Measurements from ENCODE around the gene CYP19A1. TPM values are rescaled to one million over a fixed set of nuclear protein-coding genes. Genes with fewer than 3 reads are reported as not detected.
"Not testable (repeated sequence)": the region's sequence is repeated elsewhere in the genome, so short reads cannot be mapped to it uniquely, and the experiment has no call there.

CYP19A1 gene
- total RNA-seq, 1 experiment from 2014 or later: 2.8 TPM

GRCh38 chr15:51212239-51212638, 126.2 kb downstream of the CYP19A1 start:
- no peak for DNase-seq (ENCODE audit: low read depth)

- DNase-seq (ENCODE audit: low read depth): no peak
These were observed 133.1 kb downstream of the CYP19A1 start for GRCh38 chr15:51205050-51205975.

- DNase-seq (ENCODE audit: low read depth): no peak
These were observed 134.6 kb downstream of the CYP19A1 start for GRCh38 chr15:51203797-51204196.

GRCh38 chr15:51202783-51203182, 135.6 kb downstream of the CYP19A1 start:
- no peak for DNase-seq (ENCODE audit: low read depth)

- no peak for DNase-seq (ENCODE audit: low read depth)
These were observed 136.8 kb downstream of the CYP19A1 start for GRCh38 chr15:51201581-51201980.

- DNase-seq (ENCODE audit: low read depth): no peak
These were observed 137.6 kb downstream of the CYP19A1 start for GRCh38 chr15:51200792-51201191.

GRCh38 chr15:51199541-51199940, 138.9 kb downstream of the CYP19A1 start:
- no peak for DNase-seq (ENCODE audit: low read depth)

GRCh38 chr15:51198701-51199232, 139.6 kb downstream of the CYP19A1 start:
- DNase-seq (ENCODE audit: low read depth): no peak

- DNase-seq (ENCODE audit: low read depth): no peak
These were observed 142.9 kb downstream of the CYP19A1 start for GRCh38 chr15:51195459-51195858.

GRCh38 chr15:51193979-51194378, 144.4 kb downstream of the CYP19A1 start:
- no peak for DNase-seq (ENCODE audit: low read depth)

GRCh38 chr15:51193526-51193925, 144.9 kb downstream of the CYP19A1 start:
- DNase-seq (ENCODE audit: low read depth): no peak

- peak; percentile 93 for DNase-seq (ENCODE audit: low read depth)
These were observed 145.7 kb downstream of the CYP19A1 start for GRCh38 chr15:51192521-51193280.

- DNase-seq (ENCODE audit: low read depth): no peak
These were observed 146.6 kb downstream of the CYP19A1 start for GRCh38 chr15:51191766-51192165.

GRCh38 chr15:51191072-51191670, 147.2 kb downstream of the CYP19A1 start:
- no peak for DNase-seq (ENCODE audit: low read depth)

GRCh38 chr15:51190424-51191068, 147.8 kb downstream of the CYP19A1 start:
- no peak for DNase-seq (ENCODE audit: low read depth)

- no peak for DNase-seq (ENCODE audit: low read depth)
These were observed 148.6 kb downstream of the CYP19A1 start for GRCh38 chr15:51189669-51190385.

- not testable (repeated sequence) for DNase-seq (ENCODE audit: low read depth)
These were observed 149.6 kb downstream of the CYP19A1 start for GRCh38 chr15:51188791-51189190.

- no peak for DNase-seq (ENCODE audit: low read depth)
These were observed 151.5 kb downstream of the CYP19A1 start for GRCh38 chr15:51186891-51187290.

- DNase-seq (ENCODE audit: low read depth): no peak
These were observed 152.2 kb downstream of the CYP19A1 start for GRCh38 chr15:51186181-51186705.
